ENCODE results near the gene SNRNP200.
"Not testable (repeated sequence)": the region's sequence is repeated elsewhere in the genome, so short reads cannot be mapped to it uniquely, and the experiment has no call there.

Gene SNRNP200

DNA sequence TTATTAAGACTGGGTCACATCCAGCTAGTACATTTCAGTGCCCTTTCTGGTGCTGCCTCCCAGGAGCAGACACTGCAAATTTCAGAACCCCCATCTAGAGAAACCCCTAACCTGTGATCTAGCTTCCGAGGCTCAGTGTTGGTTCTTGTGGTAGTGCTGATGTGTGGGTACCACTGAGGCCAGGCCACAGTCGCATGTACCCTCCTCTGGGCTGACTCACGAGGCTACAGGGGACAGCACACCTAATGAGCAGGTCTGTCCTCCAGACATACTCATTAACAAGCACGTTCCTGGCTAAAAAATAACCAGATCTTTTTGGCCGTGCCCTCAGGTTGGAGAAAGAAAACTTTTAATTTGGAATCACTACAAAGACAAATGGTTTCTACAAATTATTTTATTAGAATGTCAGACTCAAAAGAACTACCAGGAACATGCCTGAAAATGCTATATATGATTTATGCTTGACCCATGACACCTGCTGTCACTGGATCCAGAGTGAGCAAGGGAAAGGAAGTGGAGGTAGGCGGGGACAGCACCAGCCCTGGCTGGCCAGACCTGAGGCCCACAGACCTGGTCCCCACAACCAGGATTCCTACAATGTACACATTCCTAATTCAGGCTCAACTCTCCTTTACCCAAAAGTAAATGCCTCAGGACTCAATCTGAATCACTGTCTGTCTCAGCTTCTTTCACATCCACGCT is 30.8 kb downstream of the SNRNP200 start:
- no peak for DNase-seq (ENCODE audit: low spot score)

DNA sequence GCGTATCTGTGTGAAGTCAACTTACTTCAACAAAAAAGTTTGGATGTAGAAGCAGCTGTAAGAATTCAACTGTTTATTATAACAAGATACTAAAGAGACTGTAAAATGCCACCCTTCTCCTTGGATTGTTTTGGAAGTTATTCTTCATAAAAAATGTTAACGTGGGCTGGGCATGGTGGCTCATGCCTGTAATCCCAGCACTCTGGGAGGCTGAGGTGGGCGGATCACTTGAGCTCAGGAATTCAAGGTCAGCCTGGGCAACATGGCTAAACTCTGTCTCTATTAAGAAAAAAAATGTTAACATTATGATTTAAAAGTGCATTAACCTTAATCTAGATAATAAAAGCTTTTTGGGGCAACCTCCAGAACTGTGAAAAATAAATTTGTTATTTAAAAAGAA is 31.6 kb downstream of the SNRNP200 start:
- no peak for DNase-seq (ENCODE audit: low spot score)

DNA sequence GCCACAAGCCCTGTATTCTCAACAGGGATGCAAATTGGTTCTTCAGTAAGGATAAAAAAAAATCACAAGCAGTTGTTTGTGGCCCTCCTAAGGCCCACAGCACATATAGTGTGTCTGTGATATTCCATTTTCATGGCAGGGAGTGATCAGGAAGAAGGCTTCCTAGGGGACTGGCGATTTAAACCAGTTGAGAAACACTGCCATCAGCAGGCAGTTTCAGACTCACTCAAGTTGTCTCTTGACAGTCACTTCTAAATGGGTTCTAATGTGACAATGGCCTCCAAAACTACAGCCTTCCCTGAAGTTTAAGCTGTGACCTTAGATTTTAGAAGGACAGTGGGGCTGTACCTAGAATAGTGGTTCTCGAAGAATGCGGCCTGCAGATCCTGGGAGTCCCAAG is 33.4 kb downstream of the SNRNP200 start:
- no peak for DNase-seq (ENCODE audit: low spot score)

GRCh38 chr2:96267159-96267971 is 38.0 kb downstream of the SNRNP200 start:
- peak; percentile 45 for DNase-seq (ENCODE audit: low spot score)

DNA sequence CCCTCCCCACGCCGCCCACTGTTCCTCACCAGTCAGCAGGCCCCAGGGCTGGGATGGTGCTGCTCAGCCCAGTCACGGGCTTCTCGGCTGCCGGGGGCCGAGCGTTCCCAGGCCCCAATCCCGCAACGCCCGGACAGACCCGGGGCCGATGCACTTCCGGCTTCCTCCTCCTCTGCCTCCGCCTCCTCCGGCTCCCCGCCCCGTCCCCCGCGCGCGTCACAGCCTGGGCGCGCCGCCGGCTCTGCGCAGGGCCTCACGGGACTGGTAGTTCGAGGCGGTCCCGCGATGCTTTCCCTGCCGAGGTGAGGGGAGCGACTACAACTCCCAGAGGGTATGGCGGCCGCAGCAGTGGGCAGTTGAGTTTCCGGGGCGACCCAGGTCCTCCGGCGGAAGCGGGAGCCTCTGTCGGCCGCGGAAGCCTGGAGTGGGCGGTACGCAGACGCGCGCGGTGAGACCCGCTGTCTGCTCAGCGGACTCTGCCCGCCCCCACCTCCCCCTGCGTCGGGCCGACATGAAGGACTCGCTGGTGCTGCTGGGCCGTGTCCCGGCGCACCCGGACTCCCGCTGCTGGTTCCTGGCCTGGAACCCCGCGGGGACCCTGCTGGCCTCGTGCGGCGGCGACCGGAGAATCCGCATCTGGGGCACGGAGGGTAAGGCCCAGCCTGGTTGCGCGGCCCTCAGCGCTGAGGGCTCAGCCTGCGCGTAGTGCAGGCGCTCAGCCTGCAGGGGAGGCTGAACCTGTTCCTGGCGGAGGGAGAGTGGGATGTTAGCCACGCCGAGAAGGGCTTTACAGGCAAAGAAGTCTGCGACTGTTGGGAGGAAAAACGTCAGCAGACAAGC is 39.3 kb downstream of the SNRNP200 start, which contains the start of the genes CIAO1 and TMEM127:
CIAO1 (plus strand) TSS at position 386 of the 840 bp plus-strand sequence; CDS start at position 512, 126 bp downstream.
TMEM127 (minus strand) TSS at position 158 of the 840 bp plus-strand sequence. CDS start 616 bp downstream, outside the sequence.
- DNase-seq (ENCODE audit: low spot score), result peak; percentile 96

GRCh38 chr2:96265349-96265839 is 40.0 kb downstream of the SNRNP200 start:
- DNase-seq (ENCODE audit: low spot score), result peak; percentile 15

DNA sequence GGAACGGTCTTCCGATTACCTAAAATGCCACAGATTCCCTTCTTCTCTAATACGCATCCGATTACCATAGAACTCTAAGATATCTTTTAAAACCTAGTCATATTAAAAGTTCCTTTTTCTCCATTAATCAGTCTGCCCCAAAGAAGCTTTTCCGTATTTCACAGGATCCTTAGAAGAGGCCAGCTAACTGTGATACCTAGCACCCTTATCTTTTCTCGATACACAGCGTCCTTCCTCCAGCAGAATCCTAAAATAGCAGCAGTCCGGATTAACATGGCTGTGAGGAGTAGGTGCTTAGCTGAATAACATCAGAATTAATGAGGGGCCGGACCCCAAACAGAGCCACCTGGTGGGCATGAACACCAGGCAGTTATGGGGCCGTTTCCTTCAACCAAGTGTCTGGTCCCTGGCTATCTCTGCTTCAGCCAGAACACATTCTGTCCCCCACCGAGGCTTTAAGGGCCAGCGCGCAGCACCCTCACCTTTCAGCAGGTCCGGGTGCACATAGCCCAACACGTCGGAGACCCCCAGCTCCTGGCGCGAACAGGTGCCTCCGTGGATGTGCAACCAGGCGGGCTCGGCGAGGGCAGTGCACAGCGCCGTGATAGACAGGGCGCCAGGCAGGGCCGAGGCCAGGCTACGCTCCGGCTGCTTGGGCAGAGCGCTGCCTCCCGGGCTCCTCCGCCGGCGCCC is 40.5 kb downstream of the SNRNP200 start:
- peak; percentile 42 for DNase-seq (ENCODE audit: low spot score)

GRCh38 chr2:96264086-96264485 is 41.3 kb downstream of the SNRNP200 start:
- no peak for DNase-seq (ENCODE audit: low spot score)

GRCh38 chr2:96262306-96262705 is 43.0 kb downstream of the SNRNP200 start:
- DNase-seq (ENCODE audit: low spot score), result no peak

DNA sequence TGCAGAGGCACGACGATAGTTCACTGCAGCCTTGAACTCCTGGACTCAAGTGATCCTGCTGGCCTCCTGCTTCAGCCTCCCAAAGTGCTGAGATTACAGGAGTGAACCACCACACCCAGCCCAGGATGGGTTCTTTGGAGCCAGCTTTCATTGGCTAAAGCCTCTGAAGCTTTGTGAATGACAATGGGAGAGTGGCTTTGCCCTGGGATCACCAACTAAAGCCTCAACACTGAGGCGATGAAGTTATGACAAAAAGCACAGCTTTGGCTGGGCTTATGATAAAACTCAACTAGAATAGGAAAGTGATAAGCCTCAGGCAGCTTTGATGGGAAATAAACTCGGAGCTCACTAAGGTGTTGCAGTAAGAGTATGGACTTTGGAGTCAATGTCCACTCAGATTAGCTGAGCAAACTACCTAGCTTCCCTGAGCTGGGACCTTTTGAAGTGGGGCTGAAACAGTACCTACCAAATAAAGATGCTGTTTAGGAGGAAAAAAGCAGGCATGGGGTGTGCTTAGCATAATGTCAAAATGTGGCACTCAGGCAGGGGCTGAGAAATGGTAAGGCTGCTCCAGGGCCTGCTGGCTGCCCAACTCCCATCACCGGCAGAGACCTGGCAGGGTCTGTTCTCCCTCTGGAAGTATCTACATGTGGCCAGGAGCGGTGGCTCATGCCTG is 43.9 kb downstream of the SNRNP200 start:
- no peak for DNase-seq (ENCODE audit: low spot score)

DNA sequence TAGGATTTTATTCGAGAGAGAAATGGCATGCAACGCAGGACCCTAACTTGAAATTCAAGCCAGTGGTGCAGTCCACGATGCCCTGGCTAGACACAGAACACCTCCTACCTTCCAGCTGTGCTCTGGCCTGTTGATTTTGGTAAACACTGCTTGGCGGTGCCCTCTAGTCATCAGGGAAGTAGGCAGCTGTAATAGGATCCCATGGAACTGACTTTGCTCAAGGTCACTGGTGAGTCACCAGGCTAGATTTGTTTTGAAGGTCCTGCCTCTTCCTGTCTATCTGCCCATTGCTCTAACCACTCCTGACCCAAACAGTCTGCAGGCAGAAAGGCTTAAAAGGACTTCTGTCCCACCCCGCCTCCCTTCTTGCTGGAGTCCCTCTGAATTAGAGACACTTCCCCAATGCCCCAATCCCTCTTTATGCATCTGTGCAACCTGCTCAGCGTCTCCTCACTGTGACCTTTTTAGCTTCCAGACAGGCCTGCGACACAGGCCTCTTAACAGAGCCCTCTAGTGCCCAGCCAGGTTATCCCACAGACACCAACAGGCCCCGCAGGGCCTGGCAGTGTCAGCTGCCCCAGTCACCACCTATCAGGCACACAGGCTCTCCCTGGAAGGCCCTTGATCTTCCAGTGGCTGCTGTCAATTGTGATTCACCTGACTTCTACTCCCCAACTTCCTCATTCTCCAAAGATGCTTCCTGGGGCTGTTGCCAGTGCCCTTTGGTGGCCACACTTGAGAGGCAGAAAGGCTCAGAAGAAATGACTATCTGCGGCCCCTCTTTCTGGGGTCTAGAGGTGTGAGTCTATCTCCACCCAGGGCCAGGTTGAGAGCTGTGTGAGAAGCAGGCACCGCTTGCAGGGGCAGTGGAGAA is 44.7 kb downstream of the SNRNP200 start:
- peak; percentile 23 for DNase-seq (ENCODE audit: low spot score)

GRCh38 chr2:96259497-96259921 is 45.8 kb downstream of the SNRNP200 start:
- DNase-seq (ENCODE audit: low spot score), result no peak

- DNase-seq (ENCODE audit: low spot score), result no peak
Measured at GRCh38 chr2:96258166-96259022, 47.0 kb downstream of the SNRNP200 start.

DNA sequence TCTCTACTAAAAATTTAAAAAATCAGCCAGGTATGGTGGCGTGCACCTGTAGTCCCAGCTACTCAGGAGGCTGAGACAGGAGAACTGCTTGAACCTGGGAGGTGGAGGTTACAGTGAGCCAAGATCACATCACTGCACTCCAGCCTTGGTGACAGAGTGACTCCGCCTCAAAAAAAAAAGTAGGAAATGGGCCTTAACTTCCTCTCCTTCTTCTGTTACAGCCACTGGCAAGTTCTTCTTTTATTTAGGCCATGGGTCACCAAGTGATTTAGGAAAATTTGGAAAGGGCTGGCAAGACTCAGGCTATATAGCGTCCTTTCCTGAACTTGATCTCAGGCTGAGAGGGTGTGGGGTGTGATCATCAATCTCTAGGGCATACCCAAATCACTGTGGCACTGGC is 47.6 kb downstream of the SNRNP200 start:
- not testable (repeated sequence) for DNase-seq (ENCODE audit: low spot score)

GRCh38 chr2:96256611-96257113 is 48.7 kb downstream of the SNRNP200 start:
- no peak for DNase-seq (ENCODE audit: low spot score)

GRCh38 chr2:96254571-96254970 is 50.8 kb downstream of the SNRNP200 start:
- no peak for DNase-seq (ENCODE audit: low spot score)

- no peak for DNase-seq (ENCODE audit: low spot score)
Measured at GRCh38 chr2:96253006-96253405, 52.3 kb downstream of the SNRNP200 start.

DNA sequence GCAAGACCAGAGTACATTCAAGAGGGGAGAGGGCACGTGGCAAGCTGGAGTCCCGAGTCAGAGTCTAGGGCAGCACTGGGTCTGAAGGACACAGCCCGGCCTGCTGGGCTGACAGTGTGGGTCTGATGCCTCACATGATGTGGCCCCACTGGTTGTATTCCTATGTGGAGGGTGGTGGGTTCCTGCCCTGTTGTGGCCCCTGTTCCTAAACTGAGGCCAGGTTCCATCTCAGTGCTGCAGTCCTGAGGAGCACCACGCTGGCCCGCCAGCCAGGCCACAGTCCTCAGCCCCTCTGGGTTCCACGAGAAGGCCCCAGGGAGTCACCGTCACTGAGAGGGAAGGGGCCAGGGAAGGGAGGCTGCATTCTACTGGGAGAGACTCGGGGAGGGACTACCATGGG is 52.8 kb downstream of the SNRNP200 start:
- no peak for DNase-seq (ENCODE audit: low spot score)

Measured in hematopoietic multipotent progenitor cell treated with erythropoietin and hydrocortisone succinate and interleukin-3 and kit ligand, for 15 days (in vitro differentiated cells).